Ovary (tissue), 3 donors: Measurements from ENCODE around the gene CBFB.

Experiments
- EP300 ChIP-seq: sonication (generic); formaldehyde crosslinking; IDR thresholded peaks from one replicate; pipeline ENCODE4 v1.6.1; 2017; ENCODE audit warnings: antibody characterized with exemption
- TF ChIP-seq, protein P1 (sequence below), 3 donors: fragments of 450-650 bp in 2 of 3; fragments of 200-600 bp in 1 of 3; IDR thresholded peaks; one replicate each; pipeline versions ENCODE4 v1.5.1 to v1.8.0; 2016 to 2022; ENCODE audit warnings: antibody characterized with exemption in 3 of 3, mild to moderate bottlenecking in 1 of 3
- donor health status: DM: no; HTN: no; CAD: no.

DNA sequence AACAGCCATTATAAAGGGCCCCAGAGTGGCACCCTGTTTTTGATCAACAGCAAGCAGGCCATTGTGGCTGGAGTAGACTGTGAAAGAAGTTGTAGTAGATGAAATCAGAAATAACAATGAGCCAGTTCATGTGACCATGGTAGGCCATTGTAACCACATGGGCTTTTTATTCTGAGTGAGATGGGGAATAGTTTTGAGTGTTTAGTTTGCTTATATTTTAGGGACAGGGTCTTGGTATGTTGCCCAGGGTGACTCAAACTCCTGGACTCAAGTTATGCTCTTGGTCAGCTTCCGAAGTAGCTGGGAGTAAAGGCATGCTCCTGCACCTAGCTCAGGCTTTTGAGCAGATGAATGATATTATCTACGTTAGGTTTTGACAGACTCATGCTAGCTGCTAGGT lies 12.0 kb downstream of the CBFB start:
- TF ChIP-seq, protein P1, sequence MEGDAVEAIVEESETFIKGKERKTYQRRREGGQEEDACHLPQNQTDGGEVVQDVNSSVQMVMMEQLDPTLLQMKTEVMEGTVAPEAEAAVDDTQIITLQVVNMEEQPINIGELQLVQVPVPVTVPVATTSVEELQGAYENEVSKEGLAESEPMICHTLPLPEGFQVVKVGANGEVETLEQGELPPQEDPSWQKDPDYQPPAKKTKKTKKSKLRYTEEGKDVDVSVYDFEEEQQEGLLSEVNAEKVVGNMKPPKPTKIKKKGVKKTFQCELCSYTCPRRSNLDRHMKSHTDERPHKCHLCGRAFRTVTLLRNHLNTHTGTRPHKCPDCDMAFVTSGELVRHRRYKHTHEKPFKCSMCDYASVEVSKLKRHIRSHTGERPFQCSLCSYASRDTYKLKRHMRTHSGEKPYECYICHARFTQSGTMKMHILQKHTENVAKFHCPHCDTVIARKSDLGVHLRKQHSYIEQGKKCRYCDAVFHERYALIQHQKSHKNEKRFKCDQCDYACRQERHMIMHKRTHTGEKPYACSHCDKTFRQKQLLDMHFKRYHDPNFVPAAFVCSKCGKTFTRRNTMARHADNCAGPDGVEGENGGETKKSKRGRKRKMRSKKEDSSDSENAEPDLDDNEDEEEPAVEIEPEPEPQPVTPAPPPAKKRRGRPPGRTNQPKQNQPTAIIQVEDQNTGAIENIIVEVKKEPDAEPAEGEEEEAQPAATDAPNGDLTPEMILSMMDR (IDR thresholded peaks at IDR 0.05) = no peak
- no peak for TF ChIP-seq EP300
